GM23338 (cell line): ENCODE results near the gene MYLK3. TPM values are rescaled to one million over a fixed set of nuclear protein-coding genes. Genes with fewer than 3 reads are reported as not detected.

Experiments
- ATAC-seq: fragments of 200-7000 bp; cut with Tn5 transposase; 3 replicates; pipeline ENCODE4 v1.9.1; 2020
- DNase-seq: peaks from one replicate; pipeline ENCODE4 v3.0.0-alpha.2; 2015; ENCODE audit warnings: low spot score
- H2AFZ ChIP-seq: fragments of 200-600 bp; sonication (generic); 2 replicates; pipeline ENCODE4 v1.8.0; 2016; ENCODE audit warnings: antibody characterized with exemption, mild to moderate bottlenecking, moderate library complexity
- H3F3A ChIP-seq: fragments of 200-600 bp; sonication (generic); replicated peaks from 2 replicates; pipeline ENCODE4 v1.8.0; 2017; ENCODE audit warnings: antibody characterized with exemption, mixed run types, low read depth
- H3K27ac ChIP-seq: fragments of 200-600 bp; sonication (generic); 2 replicates; pipeline ENCODE4 v1.6.1; 2016; ENCODE audit warnings: low read depth
- H3K27me3 ChIP-seq: fragments of 200-600 bp; sonication (generic); 2 replicates; pipeline ENCODE4 v1.8.0; 2016; ENCODE audit warnings: mild to moderate bottlenecking, mixed run types, moderate library complexity; ENCODE audit not compliant: insufficient read depth
- H3K36me3 ChIP-seq: fragments of 200-600 bp; sonication (generic); 2 replicates; pipeline ENCODE4 v1.8.0; 2016; ENCODE audit warnings: mild to moderate bottlenecking; ENCODE audit not compliant: insufficient read depth
- H3K4me1 ChIP-seq: fragments of 200-600 bp; sonication (generic); 2 replicates; pipeline ENCODE4 v1.8.0; 2016; ENCODE audit warnings: mild to moderate bottlenecking, moderate library complexity; ENCODE audit not compliant: insufficient read depth
- H3K4me2 ChIP-seq: fragments of 200-600 bp; sonication (generic); 2 replicates; pipeline ENCODE4 v1.7.1; 2017; ENCODE audit warnings: mixed run types
- H3K4me3 ChIP-seq: fragments of 200-600 bp; sonication (generic); 2 replicates; pipeline ENCODE4 v1.6.1; 2016; ENCODE audit warnings: mixed run types
- H3K79me2 ChIP-seq: fragments of 200-600 bp; sonication (generic); replicated peaks from 2 replicates; pipeline ENCODE4 v1.8.0; 2017; ENCODE audit warnings: mild to moderate bottlenecking; ENCODE audit not compliant: insufficient read depth
- H3K9me2 ChIP-seq: fragments of 200-600 bp; sonication (generic); 2 replicates; pipeline ENCODE4 v1.8.0; 2017; ENCODE audit not compliant: insufficient read depth
- H4K20me1 ChIP-seq: fragments of 200-600 bp; sonication (generic); replicated peaks from 2 replicates; pipeline ENCODE4 v1.8.0; 2017; ENCODE audit warnings: mild to moderate bottlenecking; ENCODE audit not compliant: insufficient read depth
- H3K27ac Mint-ChIP-seq: 2 replicates; pipeline ENCODE4 v1.8.0; 2020; ENCODE audit warnings: inconsistent platforms, mild to moderate bottlenecking, moderate library complexity, mixed read lengths
- H3K27me3 Mint-ChIP-seq: 3 replicates; pipeline ENCODE4 v1.8.0; 2022; ENCODE audit warnings: low read depth, mild to moderate bottlenecking, moderate library complexity, mixed read lengths, inconsistent platforms; ENCODE audit not compliant: insufficient read depth, poor library complexity
- H3K36me3 Mint-ChIP-seq: 3 replicates; pipeline ENCODE4 v1.8.0; 2021; ENCODE audit warnings: low read depth, mild to moderate bottlenecking, inconsistent platforms, moderate library complexity, mixed read lengths
- H3K4me1 Mint-ChIP-seq: 3 replicates; pipeline ENCODE4 v1.8.0; 2020; ENCODE audit warnings: mild to moderate bottlenecking, inconsistent platforms, mixed read lengths
- H3K4me3 Mint-ChIP-seq: 3 replicates; pipeline ENCODE4 v1.8.0; 2021; ENCODE audit warnings: moderate library complexity, mild to moderate bottlenecking, inconsistent platforms, mixed read lengths
- H3K9me3 Mint-ChIP-seq: 3 replicates; pipeline ENCODE4 v1.8.0; 2020; ENCODE audit warnings: moderate library complexity, mild to moderate bottlenecking, inconsistent platforms, mixed read lengths
- CREB1 ChIP-seq: fragments of 250-450 bp; sonication (Bioruptor Pico); IDR thresholded peaks from 2 replicates; pipeline ENCODE4 v1.5.0; 2020; ENCODE audit warnings: low read depth, mild to moderate bottlenecking, moderate library complexity
- EZH2 ChIP-seq: fragments of 200-600 bp; sonication (generic); IDR thresholded peaks from one replicate; pipeline ENCODE4 v1.8.0; 2017; ENCODE audit warnings: antibody characterized with exemption, mild to moderate bottlenecking, low read depth; ENCODE audit not compliant: unreplicated experiment
- EZH2phosphoT487 ChIP-seq: fragments of 200-600 bp; sonication (generic); IDR thresholded peaks from one replicate; pipeline ENCODE4 v1.8.1; 2018; ENCODE audit warnings: antibody characterized with exemption; ENCODE audit not compliant: unreplicated experiment
- JUNB ChIP-seq: IDR thresholded peaks from one replicate; pipeline ENCODE4 v1.6.1; 2016; ENCODE audit warnings: antibody characterized with exemption; ENCODE audit not compliant: unreplicated experiment
- NANOG ChIP-seq: IDR thresholded peaks from 2 replicates; pipeline ENCODE4 v1.6.1; 2016; ENCODE audit warnings: antibody characterized with exemption, borderline replicate concordance
- POLR2AphosphoS5 ChIP-seq: IDR thresholded peaks from 2 replicates; pipeline ENCODE4 v1.6.1; 2016; ENCODE audit warnings: antibody characterized with exemption, low read depth
- REST ChIP-seq: IDR thresholded peaks from one replicate; pipeline ENCODE4 v1.6.1; 2018; ENCODE audit warnings: antibody characterized with exemption; ENCODE audit not compliant: unreplicated experiment
- ZNF114 ChIP-seq: fragments of 250-450 bp; sonication (Bioruptor Pico); IDR thresholded peaks from 2 replicates; pipeline ENCODE4 v1.5.0; 2020; ENCODE audit warnings: mild to moderate bottlenecking, moderate library complexity
- ZNF331 ChIP-seq: fragments of 250-450 bp; sonication (Bioruptor Pico); IDR thresholded peaks from 2 replicates; pipeline ENCODE4 v1.5.0; 2020; ENCODE audit warnings: low read depth, mild to moderate bottlenecking, moderate library complexity
- polyA plus RNA-seq: library from polyadenylated mRNA; unstranded; fragments of >200 nt; fragmentation: Nextera tagmentation; extraction: Ambion mirVana; gene quantifications from 2 replicates; pipeline ENCODE4 v1.2.1, GENCODE V29; 2016
- total RNA-seq: library from RNA; depleted of rRNA; stranded (reverse); fragments of >200 nt; shearing (Covaris generic); gene quantifications from 2 replicates; pipeline ENCODE4 v1.2.3, GENCODE V29; 2014

MYLK3 gene
- total and polyA plus RNA-seq, 2 experiments from 2014 or later: 0.18 to 0.63 TPM

DNA sequence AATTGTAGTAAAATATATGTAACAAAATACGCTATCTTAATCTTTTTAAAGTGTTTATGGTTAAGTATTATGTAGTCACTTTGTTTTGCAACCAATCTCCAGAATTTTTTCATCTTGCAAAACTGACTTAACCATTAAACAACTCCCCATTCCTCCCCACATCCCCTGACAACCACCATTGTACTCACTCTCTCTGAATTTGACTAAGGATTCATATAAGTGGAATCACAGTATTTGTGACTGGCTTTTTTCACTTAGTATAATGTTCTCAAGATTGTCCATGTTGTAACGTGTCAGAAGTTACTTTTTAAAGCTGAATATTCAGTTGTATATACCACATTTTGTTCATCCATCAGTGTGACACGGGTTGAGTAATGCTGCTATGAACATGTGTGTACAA is 48.1 kb downstream of the MYLK3 start:
- Mint-ChIP-seq H3K4me1 (no peaks in the 10 kb centered on the region), H3K27me3 (no peaks in the 10 kb centered on the region), H3K4me3 (no peak overlapping the region), H3K36me3 (peaks cover 56% of the 10 kb centered on the region), H3K9me3 (no peaks in the 10 kb centered on the region), H3K27ac (no peak overlapping the region)
- no peak for TF ChIP-seq REST
- no peak for TF ChIP-seq POLR2AphosphoS5
- no peak for TF ChIP-seq NANOG
- no peak for TF ChIP-seq EZH2
- no peak for TF ChIP-seq JUNB
- TF ChIP-seq CREB1 (CRISPR knock-in tag): no peak
- no peak for TF ChIP-seq ZNF114 (CRISPR knock-in tag)
- TF ChIP-seq ZNF331 (CRISPR knock-in tag): no peak
- TF ChIP-seq EZH2phosphoT487: no peak
- H3K36me3 ChIP-seq: peaks cover 37% of the 10 kb centered on the region
- no peaks in the 10 kb centered on the region for H4K20me1 ChIP-seq
- no peak overlapping the region for H3K4me3 ChIP-seq
- H3K4me1 ChIP-seq: no peaks in the 10 kb centered on the region
- H3K79me2 ChIP-seq: no peaks in the 10 kb centered on the region
- peaks cover 7% of the 10 kb centered on the region for H3F3A ChIP-seq
- no peak for ATAC-seq
- DNase-seq: no peak
- H3K9me2 ChIP-seq: no peaks in the 10 kb centered on the region
- no peaks in the 10 kb centered on the region for H3K27me3 ChIP-seq
- H3K4me2 ChIP-seq: no peak overlapping the region
- H2AFZ ChIP-seq: no peak overlapping the region
- no peak overlapping the region for H3K27ac ChIP-seq

GRCh38 chr16:46696957-46697356 is 51.2 kb downstream of the MYLK3 start:
- Histone ChIP-seq H3K9me2 (no peaks in the 10 kb centered on the region), H3K79me2 (peaks cover 7% of the 10 kb centered on the region), H3K4me3 (no peak overlapping the region), H3K36me3 (peaks cover 56% of the 10 kb centered on the region), H3F3A (peaks cover 7% of the 10 kb centered on the region), H3K4me1 (no peaks in the 10 kb centered on the region), H3K4me2 (no peak overlapping the region), H4K20me1 (peaks cover 7% of the 10 kb centered on the region; the same call in 1 of the 2 replicates), H3K27ac (no peak overlapping the region), H3K27me3 (no peaks in the 10 kb centered on the region), H2AFZ (no peak overlapping the region)
- Mint-ChIP-seq H3K27ac (no peak overlapping the region), H3K9me3 (no peaks in the 10 kb centered on the region), H3K4me1 (peaks cover under 1% of the 10 kb centered on the region; the same call in 1 of the 3 replicates), H3K27me3 (no peaks in the 10 kb centered on the region), H3K4me3 (no peak overlapping the region), H3K36me3 (peaks cover 59% of the 10 kb centered on the region)
- TF ChIP-seq REST: no peak
- DNase-seq: no peak
- ATAC-seq: no peak
